Activated naive CD4-positive, alpha-beta T cell treated with anti-CD3 and anti-CD28 coated beads, Interleukin-2, amount 10 ng/mL, durations not matched to agents 7 days and 5 days (primary cell): Measurements from ENCODE around the gene SNX5.

ENCODE experiments used
- CTCF ChIA-PET: fragments of 350-600 bp; sonication (Branson Sonifier 250); formaldehyde crosslinking; loops from one replicate; lab custom pipeline; 2021; ENCODE audit warnings: antibody characterized with exemption; lab: Charles Lee
- DNase-seq: peaks from one replicate; pipeline ENCODE4 v3.0.0-alpha.2; 2020
- H3K27ac Mint-ChIP-seq: one replicate; pipeline ENCODE4 v1.8.0; 2021; ENCODE audit warnings: mild to moderate bottlenecking, moderate library complexity, mixed read lengths
- H3K27me3 Mint-ChIP-seq: one replicate; pipeline ENCODE4 v1.8.0; 2021; ENCODE audit warnings: mild to moderate bottlenecking, mixed read lengths
- H3K36me3 Mint-ChIP-seq: one replicate; pipeline ENCODE4 v1.8.0; 2021; ENCODE audit warnings: mixed read lengths
- H3K4me1 Mint-ChIP-seq: one replicate; pipeline ENCODE4 v1.8.0; 2021; ENCODE audit warnings: mixed read lengths
- H3K4me3 Mint-ChIP-seq: one replicate; pipeline ENCODE4 v1.8.0; 2021; ENCODE audit warnings: mild to moderate bottlenecking, moderate library complexity, mixed read lengths
- H3K9me3 Mint-ChIP-seq: one replicate; pipeline ENCODE4 v1.8.0; 2021; ENCODE audit warnings: mixed read lengths

SNX5 gene

DNA sequence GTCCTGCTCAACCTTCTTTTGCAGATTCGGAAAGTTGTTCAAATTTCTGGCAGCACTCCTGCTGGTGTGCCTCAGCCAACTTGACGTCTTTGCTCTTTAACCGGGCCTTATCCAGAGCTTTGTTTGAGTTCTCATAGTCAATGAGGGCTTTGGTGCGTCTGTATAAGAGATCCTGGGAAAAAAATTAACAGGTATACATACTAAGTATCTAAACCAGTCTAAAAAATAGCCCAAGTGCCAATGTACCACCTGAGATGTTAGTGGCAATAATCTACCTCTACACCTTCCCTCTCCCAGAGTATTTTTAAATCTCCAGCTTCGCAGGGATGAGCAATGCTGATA is 21.1 kb downstream of the SNX5 start:
- DNase-seq, result no peak
- CTCF ChIA-PET, result interaction anchor here (1.0 to 2.8 kb wide), 3 partner anchors 9 to 49 kb away, joined by 3 to 15 read pairs (median 7); no protein-coding TSS in a partner anchor
- Mint-ChIP-seq H3K27me3 (no peaks in the 10 kb centered on the region), H3K27ac (peak overlapping the region; percentile 37), H3K9me3 (no peaks in the 10 kb centered on the region), H3K4me1 (peaks cover 2% of the 10 kb centered on the region), H3K36me3 (peaks cover 83% of the 10 kb centered on the region), H3K4me3 (no peak overlapping the region)

- no peak overlapping the region for H3K4me3 Mint-ChIP-seq
- peaks cover 86% of the 10 kb centered on the region for H3K36me3 Mint-ChIP-seq
- H3K27me3 Mint-ChIP-seq, result no peaks in the 10 kb centered on the region
- H3K4me1 Mint-ChIP-seq, result peaks cover 2% of the 10 kb centered on the region
- CTCF ChIA-PET, result interaction anchor here (0.6 to 2.8 kb wide), 2 partner anchors 8 to 75 kb away, joined by 5 to 15 read pairs; no protein-coding TSS in a partner anchor
- no peak for DNase-seq
- H3K27ac Mint-ChIP-seq, result peak overlapping the region; percentile 6
- no peaks in the 10 kb centered on the region for H3K9me3 Mint-ChIP-seq
Observed at GRCh38 chr20:17946572-17947473, 21.8 kb downstream of the SNX5 start.

- Mint-ChIP-seq H3K4me1 (peaks cover 2% of the 10 kb centered on the region), H3K27ac (no peak overlapping the region), H3K9me3 (no peaks in the 10 kb centered on the region), H3K4me3 (no peak overlapping the region), H3K27me3 (no peaks in the 10 kb centered on the region), H3K36me3 (peaks cover 86% of the 10 kb centered on the region)
- DNase-seq, result no peak
- CTCF ChIA-PET, result interaction anchor here (0.6 kb wide), 1 partner anchor 50 kb away, joined by 3 read pairs; no protein-coding TSS in a partner anchor
Observed at GRCh38 chr20:17946040-17946439, 22.6 kb downstream of the SNX5 start.

GRCh38 chr20:17944854-17945474 is 23.6 kb downstream of the SNX5 start:
- H3K9me3 Mint-ChIP-seq, result no peaks in the 10 kb centered on the region
- no peak for DNase-seq
- peaks cover 83% of the 10 kb centered on the region for H3K36me3 Mint-ChIP-seq
- H3K4me3 Mint-ChIP-seq, result no peak overlapping the region
- peak overlapping the region; percentile 43 for H3K27ac Mint-ChIP-seq
- H3K27me3 Mint-ChIP-seq, result no peaks in the 10 kb centered on the region
- peaks cover 9% of the 10 kb centered on the region for H3K4me1 Mint-ChIP-seq
- CTCF ChIA-PET, result interaction anchor here (1.1 kb wide), 1 partner anchor 14 kb away, joined by 3 read pairs; no protein-coding TSS in a partner anchor

DNA sequence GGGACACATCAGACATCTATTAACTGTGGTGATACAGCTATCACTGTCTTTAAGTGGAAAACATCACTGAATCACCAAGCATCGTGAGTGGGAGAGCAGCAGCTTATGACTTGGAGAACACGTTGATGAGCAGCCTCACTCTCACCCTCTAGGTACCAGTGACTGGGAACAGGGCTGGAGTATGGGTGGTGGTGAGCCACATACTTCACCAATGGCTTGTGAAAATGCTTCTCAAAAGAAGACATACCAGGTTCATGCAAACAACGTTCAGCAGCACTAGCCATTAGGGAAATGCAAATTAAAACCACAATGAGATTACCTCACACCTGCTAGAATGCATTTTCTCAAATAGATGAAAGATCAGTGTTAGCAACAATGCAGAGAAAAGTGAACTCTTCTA is 25.3 kb downstream of the SNX5 start:
- H3K36me3 Mint-ChIP-seq, result peaks cover 69% of the 10 kb centered on the region
- H3K27me3 Mint-ChIP-seq, result no peaks in the 10 kb centered on the region
- DNase-seq, result no peak

DNA sequence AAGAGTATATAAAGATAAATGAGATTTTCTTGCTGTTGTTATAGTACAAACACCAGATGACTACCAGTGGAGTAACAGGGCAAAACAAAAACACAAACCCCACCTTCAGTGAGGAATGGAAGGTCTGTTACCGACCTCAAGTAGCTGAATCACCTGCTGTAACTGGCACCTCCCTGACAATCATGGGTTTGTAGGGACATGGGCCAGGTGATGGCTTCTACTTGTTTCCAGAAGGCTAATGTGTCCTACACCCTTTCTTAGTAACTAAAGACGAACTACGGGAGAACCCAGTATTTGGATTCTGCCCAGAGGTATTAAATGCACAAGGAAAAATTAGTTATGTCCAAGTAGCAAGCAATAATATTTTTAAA is 26.8 kb downstream of the SNX5 start:
- Mint-ChIP-seq H3K4me1 (peaks cover 20% of the 10 kb centered on the region), H3K4me3 (no peak overlapping the region)

More for the DNA sequence above, 25.3 kb downstream of the SNX5 start:
- H3K27ac Mint-ChIP-seq, result no peak overlapping the region
- CTCF ChIA-PET, result no interaction called here
- H3K9me3 Mint-ChIP-seq, result no peaks in the 10 kb centered on the region
- peaks cover 20% of the 10 kb centered on the region for H3K4me1 Mint-ChIP-seq
- H3K4me3 Mint-ChIP-seq, result no peak overlapping the region

GRCh38 chr20:17941087-17941825 is 27.3 kb downstream of the SNX5 start:
- Mint-ChIP-seq H3K27me3 (no peaks in the 10 kb centered on the region), H3K4me1 (peaks cover 20% of the 10 kb centered on the region), H3K9me3 (no peaks in the 10 kb centered on the region), H3K27ac (no peak overlapping the region), H3K36me3 (peaks cover 49% of the 10 kb centered on the region), H3K4me3 (no peak overlapping the region)
- DNase-seq, result no peak
- CTCF ChIA-PET, result interaction anchor here (0.7 to 1.3 kb wide), 3 partner anchors 11 to 436 kb away, joined by 3 to 4 read pairs (median 3); no protein-coding TSS in a partner anchor

More for the DNA sequence above, 26.8 kb downstream of the SNX5 start:
- DNase-seq, result no peak
- CTCF ChIA-PET, result interaction anchor here (1.3 kb wide), 1 partner anchor 11 kb away, joined by 4 read pairs; no protein-coding TSS in a partner anchor
- Mint-ChIP-seq H3K27me3 (no peaks in the 10 kb centered on the region), H3K36me3 (peaks cover 55% of the 10 kb centered on the region), H3K9me3 (no peaks in the 10 kb centered on the region), H3K27ac (no peak overlapping the region)

GRCh38 chr20:17940224-17940971 is 28.2 kb downstream of the SNX5 start:
- Mint-ChIP-seq H3K27ac (no peak overlapping the region), H3K36me3 (peaks cover 42% of the 10 kb centered on the region), H3K27me3 (no peaks in the 10 kb centered on the region), H3K9me3 (no peaks in the 10 kb centered on the region), H3K4me3 (no peak overlapping the region), H3K4me1 (peaks cover 20% of the 10 kb centered on the region)
- no peak for DNase-seq
- CTCF ChIA-PET, result interaction anchor here (0.7 to 1.3 kb wide), 2 partner anchors 26 to 435 kb away, joined by 3 read pairs; no protein-coding TSS in a partner anchor

DNA sequence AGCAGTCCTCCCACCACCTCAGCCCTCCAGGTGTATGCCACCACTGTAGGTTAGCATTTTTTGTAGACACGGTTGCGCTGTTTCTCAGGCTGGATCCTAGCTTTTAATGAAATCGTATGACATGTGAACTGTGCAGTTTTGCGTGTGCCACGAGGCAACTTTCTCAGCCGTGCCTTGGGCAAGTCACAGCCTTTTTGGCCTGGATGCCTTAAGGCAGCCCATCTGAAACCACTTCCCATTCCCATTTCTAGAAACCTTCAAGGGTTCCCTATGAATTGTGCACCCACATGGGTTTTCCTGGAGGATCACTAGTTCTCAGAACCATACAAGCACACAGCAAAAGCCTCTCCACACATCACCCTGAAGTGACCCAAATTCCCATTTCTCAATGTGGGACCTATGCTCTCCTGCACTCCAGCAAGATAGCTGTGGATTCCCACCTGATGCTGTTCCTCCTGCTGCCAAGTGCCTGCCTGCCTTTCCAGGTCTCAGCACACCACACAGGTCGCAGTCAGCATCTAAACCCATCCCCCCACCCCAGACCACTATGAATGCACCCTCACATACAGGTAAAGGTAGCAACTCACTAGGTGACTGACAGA is 28.9 kb downstream of the SNX5 start:
- Mint-ChIP-seq H3K4me3 (no peak overlapping the region), H3K9me3 (no peaks in the 10 kb centered on the region), H3K36me3 (peaks cover 37% of the 10 kb centered on the region), H3K4me1 (peaks cover 20% of the 10 kb centered on the region), H3K27me3 (no peaks in the 10 kb centered on the region), H3K27ac (peak overlapping the region; percentile 8)
- CTCF ChIA-PET, result interaction anchor here (1.0 to 3.0 kb wide), 17 partner anchors 8 to 436 kb away, joined by 3 to 15 read pairs (median 3); partner anchors contain the start of gene BFSP1
- no peak for DNase-seq

DNA sequence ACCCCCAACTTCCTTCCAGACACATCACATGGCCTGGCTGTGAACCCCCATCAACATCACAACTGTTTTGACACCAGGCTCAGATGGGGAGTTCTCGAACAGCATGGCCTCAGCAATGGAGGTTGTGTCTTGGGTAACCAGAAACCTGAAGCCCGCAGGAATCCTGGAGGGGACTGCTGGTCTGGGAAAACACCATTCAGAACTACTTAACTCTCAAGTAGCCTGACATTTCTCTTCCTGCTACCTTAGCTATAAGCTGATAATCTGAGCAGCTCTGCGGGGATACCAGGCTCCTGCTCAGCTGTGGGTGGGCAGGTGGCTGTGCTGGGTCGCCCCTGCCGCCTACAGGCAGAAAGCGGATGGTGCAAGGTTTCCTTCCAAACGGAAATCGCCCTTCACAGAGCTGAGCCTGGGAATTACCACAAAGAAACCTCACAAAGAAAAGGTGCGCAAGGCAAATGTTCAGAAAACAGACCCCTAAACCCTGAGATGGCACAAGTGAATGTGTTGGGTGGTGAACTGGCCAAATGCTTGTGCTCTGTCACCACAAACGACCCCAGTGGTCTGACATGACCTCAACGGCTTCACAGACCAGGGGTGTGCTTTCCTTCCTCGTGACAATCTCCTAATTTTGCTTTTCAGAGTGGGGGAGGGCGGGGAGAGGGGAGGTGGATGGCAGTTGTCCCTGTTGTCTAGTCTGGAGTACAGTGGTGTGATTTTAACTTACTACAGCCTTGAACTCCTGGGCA is 29.5 kb downstream of the SNX5 start:
- peak; percentile 69 for DNase-seq
- H3K27ac Mint-ChIP-seq, result peak overlapping the region; percentile 64

GRCh38 chr20:17936761-17937732 is 31.5 kb downstream of the SNX5 start:
- peaks cover 15% of the 10 kb centered on the region for H3K36me3 Mint-ChIP-seq
- no peaks in the 10 kb centered on the region for H3K9me3 Mint-ChIP-seq
- no peak overlapping the region for H3K27ac Mint-ChIP-seq
- peaks cover 18% of the 10 kb centered on the region for H3K4me1 Mint-ChIP-seq
- no peaks in the 10 kb centered on the region for H3K27me3 Mint-ChIP-seq
- no peak overlapping the region for H3K4me3 Mint-ChIP-seq
- DNase-seq, result no peak
- CTCF ChIA-PET, result interaction anchor here (1.5 to 3.0 kb wide), 4 partner anchors 11 to 432 kb away, joined by 3 to 15 read pairs (median 12); no protein-coding TSS in a partner anchor

More for the DNA sequence above, 29.5 kb downstream of the SNX5 start:
- Mint-ChIP-seq H3K27me3 (no peaks in the 10 kb centered on the region), H3K4me3 (no peak overlapping the region), H3K4me1 (peaks cover 20% of the 10 kb centered on the region), H3K36me3 (peaks cover 31% of the 10 kb centered on the region), H3K9me3 (no peaks in the 10 kb centered on the region)
- CTCF ChIA-PET, result interaction anchor here (0.8 to 3.0 kb wide), 19 partner anchors 9 to 435 kb away, joined by 3 to 15 read pairs (median 3); partner anchors contain the start of gene BFSP1
